GM18519 (cell line): ENCODE results near the gene ETDA.
A peak's percentile ranks its signal among the peaks of the same experiment; 100 is the strongest.
"Not testable (repeated sequence)": the region's sequence is repeated elsewhere in the genome, so short reads cannot be mapped to it uniquely, and the experiment has no call there.

Source experiments
- ATAC-seq: cut with Tn5 transposase; IDR thresholded peaks from one replicate; pipeline ENCODE4 v1.9.1; 2021; ENCODE audit warnings: mild to moderate bottlenecking, moderate library complexity; ENCODE audit not compliant: unreplicated experiment, low FRiP score

Gene ETDA

GRCh38 chrX:135252011-135252518, at the start of gene ETDA:
Gene ETDA (plus strand): TSS chrX:135252061. CDS start chrX:135253277, 1,216 bp downstream.
- ATAC-seq = not testable (repeated sequence)

DNA sequence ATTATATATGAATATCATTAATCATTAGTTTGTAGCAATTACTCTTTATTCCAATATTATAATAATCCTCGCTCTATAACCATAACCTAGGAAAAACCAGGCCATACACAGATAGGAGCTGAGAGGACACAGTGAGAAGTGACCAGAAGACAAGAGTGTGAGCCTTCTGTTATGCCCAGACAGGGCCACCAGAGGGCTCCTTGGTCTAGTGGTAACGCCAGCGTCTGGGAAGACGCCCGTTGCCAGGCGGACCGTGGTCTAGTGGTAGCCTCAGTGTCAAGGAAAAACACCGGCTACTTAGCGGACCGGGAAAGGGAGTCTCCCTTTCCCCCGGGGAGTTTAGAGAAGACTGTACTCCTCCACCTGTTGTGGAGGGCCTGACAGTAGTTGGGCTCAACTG, 45.4 kb upstream of the ETDA start:
- not testable (repeated sequence) for ATAC-seq

- ATAC-seq = no peak
Measured at GRCh38 chrX:135213200-135213844, 38.5 kb upstream of the ETDA start.

GRCh38 chrX:135245989-135246388, 5.9 kb upstream of the ETDA start:
- ATAC-seq = not testable (repeated sequence)

- not testable (repeated sequence) for ATAC-seq
Measured at GRCh38 chrX:135256087-135256684, 4.3 kb downstream of the ETDA start.

GRCh38 chrX:135256923-135257322, 5.1 kb downstream of the ETDA start:
- ATAC-seq = no peak

DNA sequence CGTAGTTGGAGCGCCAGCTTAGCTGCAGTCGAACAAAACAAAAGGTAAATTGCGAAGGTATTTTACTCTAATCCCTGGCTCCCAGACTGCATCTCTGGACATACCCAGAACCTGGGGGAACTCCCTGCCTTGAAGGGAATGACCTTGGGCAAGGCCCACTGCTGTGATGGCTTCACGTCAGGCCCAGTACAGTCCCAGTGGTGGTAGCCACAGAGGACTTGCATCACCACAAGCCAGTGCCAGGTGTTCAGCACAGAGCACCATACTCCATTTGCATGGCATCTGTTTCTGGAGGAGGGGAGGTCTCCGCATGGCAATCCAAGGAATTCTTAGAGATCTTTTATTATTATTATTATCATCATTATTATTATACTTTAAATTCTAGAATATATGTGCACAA, 5.6 kb downstream of the ETDA start:
- ATAC-seq = no peak

- not testable (repeated sequence) for ATAC-seq
Measured at GRCh38 chrX:135260976-135261375, 9.1 kb downstream of the ETDA start.

GRCh38 chrX:135263376-135263775, 11.5 kb downstream of the ETDA start:
- not testable (repeated sequence) for ATAC-seq

DNA sequence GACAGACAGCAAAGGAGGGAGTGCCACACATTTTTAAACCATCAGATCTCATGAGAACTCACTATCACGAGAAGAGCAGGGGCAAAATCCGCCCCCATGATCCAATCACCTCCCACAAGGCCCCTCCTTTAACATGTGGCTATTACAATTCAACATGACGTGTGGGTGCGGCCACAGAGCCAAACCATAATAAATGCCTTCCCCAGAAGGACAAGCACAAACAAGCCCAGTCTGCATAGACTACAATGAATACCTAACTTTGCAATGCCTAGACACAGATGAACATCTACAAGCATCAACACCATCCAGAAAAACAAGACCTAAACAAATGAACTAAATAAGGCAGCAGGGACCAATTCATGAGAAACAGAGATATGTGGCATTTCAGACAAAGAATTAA, 12.3 kb downstream of the ETDA start:
- ATAC-seq = no peak

DNA sequence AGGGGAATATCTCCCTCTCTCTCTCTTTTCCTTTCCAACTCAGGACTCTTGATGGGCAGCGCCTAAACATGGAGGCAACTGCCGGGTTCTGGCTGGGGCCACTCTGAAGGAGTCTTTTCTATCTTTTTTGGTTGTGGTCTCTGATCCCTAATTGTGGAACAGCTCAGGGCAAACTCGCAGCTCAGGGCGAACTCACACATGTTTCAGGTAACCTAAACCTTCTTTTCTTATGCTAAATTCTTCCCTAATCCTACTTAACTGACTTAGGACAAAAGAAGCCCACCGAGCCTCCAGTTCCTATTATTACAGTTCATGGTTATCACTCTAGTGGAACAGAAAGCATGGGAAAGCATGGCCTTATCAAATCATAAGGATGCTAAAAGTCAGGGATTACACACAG, 21.3 kb downstream of the ETDA start:
- ATAC-seq = no peak

- ATAC-seq = no peak
Measured at GRCh38 chrX:135275973-135276372, 24.1 kb downstream of the ETDA start.

DNA sequence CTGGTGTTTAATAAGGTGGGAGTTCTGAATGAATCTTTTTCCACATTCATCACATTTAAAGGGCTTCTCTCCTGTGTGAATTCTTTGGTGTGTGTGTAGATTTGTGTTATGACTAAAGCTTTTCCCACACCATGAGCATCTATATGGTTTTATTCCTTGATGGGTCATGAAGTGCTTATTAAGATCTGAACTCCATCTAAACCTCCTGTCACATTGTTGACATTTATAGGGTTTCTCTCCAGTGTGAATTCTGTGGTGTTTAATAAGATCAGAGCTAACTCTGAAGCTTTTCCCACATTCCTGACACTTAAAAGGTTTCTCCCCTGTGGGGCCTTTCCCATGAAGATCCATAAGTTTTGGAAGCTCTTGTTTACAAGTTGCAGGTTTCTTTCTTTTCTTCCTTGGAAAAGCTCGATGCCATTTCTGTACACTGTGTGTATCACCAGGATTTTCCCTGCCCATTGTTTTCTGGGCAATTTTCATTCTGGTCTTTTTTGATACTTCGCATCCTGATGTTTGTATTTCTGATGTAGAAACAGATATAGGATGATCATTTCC, 35.5 kb downstream of the ETDA start:
- no peak for ATAC-seq

- peak; percentile 99 for ATAC-seq
Measured at GRCh38 chrX:135295238-135295943, 43.5 kb downstream of the ETDA start.

- ATAC-seq = peak; percentile 35
Measured at GRCh38 chrX:135295944-135296305, 44.1 kb downstream of the ETDA start.

- no peak for ATAC-seq
Measured at GRCh38 chrX:135302269-135302873, 50.5 kb downstream of the ETDA start.
